DMS153 treated with DMSO at 0.1 percent for 48 hours (cell line): ENCODE results near the gene TMEM229A.
"Not testable (repeated sequence)": the region's sequence is repeated elsewhere in the genome, so short reads cannot be mapped to it uniquely, and the experiment has no call there.

Experiments used
- DNase-seq: peaks from one replicate; lab custom pipeline; 2025; ENCODE audit not compliant: unreplicated experiment; lab: John Stamatoyannopoulos, UW

TMEM229A gene

DNA sequence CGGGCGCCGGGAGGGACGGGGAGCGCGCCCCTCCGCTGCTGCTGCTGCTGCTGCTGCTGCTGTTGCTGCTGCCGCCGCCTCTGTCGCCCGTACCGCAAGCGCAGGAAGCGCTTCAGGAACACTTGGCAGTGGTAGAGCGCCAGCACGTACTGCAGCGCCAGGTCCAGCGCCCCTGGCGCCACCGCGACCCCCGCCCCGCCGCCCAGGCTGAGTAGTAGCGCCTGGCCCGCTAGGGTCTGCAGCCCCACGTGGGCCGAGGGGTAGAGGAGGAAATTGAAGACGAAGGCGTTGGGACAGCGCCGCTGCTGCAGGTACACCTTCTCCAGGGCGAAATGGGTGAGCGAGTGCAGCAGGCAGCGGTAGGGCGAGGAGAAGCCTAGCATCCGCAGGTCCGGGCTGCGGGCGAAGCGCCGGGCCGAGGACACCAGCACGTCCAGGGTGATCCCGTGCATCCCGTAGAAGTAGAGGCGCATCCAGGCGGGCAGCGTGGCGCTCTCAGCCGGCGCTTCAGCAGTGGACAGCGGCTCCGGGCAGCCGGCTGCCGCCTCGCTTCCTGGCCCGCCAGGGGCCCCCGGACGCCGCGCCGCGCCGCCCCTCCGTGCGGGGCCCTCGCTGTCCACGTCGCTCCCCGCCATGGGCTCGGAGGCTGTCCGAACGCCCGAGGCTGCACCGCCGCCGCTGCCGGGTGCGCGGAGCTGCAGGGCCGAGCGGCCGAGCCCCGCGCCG is at the start of gene TMEM229A:
Gene TMEM229A, minus strand, starts transcription at position 699 of the 726 bp plus-strand sequence. Its CDS starts 64 bp downstream, at position 635.
- peak; percentile 23 for DNase-seq

DNA sequence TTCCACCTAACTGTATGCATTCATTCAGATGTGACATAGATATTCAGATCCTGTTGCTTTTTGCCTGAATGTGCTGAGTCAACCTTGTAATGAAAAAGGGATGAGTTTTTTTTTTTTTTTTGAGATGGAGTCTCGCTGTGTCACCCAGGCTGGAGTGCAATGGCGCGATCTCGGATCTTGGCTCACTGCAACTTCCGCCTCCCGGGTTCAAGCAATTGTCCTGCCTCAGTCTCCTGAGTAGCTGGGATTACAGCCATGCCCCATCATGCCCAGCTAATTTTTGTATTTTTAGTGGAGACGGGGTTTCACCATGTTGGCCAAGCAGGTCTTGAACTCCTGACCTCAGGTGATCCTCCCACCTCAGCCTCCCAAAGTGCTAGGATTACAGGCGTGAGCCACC is 49.4 kb upstream of the TMEM229A start:
- DNase-seq, result not testable (repeated sequence)

DNA sequence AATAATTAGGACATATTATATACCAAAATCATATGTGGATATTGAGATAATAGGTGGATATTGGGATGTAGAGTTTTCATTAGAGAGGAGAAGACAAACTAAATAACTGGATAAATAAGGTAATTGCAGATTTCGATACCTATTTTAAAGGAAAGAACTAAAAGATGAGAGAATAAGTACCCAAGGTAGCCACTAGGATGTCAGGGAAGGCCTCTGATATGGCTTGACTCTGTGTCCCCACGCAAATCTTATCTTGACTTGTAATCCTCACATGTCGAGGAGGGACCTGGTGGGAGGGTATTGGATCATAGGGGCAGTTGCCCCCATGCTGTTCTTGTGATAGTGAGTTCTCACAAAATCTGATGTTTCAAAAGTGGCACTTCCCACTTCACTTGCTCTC is 44.7 kb upstream of the TMEM229A start:
- no peak for DNase-seq

DNA sequence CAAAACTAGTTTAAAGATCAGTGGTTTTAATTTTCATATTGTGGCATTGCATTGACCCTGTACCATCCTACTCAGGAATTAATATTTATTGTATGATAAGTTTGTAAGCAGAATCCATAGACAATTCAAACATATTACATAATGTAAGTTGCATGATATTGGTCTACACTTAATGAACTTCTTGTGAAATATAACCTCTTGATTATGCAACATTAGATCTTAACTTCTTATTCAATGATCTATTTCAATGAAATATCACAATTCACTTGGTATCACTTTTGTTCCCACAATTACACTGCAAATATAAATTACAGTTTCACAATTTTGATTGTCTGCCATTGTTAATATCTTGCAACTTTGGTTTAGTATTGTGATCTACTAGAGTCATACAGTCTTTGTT is 44.0 kb upstream of the TMEM229A start:
- no peak for DNase-seq

DNA sequence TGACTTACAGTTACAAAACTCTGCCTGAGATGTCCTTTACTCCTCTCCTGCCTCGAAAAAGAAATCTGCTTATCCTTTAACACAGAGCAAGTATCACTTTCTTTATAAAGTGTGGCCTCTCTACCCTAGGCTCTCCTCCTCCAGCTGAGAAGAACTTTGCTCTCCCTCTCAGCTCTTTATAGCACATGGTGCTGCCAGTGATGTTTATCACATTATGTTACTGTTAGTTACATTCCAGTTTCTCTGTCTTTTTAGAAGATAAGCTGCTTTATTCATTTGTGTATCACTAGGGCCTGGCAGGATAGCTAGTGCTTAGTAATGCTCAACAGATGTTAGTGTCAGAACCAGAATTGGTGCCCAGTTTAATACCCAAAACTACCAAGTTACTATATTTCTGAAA is 41.1 kb upstream of the TMEM229A start:
- DNase-seq, result no peak

DNA sequence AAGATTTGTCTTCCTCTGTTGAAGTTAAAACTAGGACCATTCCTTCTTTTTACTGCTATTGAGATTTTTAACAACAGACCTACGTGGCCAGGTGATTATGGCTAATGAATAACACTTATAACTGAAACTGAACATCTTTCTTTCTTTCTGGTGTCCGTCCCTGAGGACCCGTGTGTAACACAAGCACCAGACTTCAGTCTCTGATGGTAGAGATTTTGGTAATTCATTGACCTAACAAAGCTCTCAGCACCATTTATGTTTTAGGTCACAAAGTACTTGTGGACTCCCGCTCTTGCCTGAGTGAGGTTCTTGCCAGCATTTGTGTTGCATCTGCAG is 40.4 kb upstream of the TMEM229A start:
- no peak for DNase-seq

DNA sequence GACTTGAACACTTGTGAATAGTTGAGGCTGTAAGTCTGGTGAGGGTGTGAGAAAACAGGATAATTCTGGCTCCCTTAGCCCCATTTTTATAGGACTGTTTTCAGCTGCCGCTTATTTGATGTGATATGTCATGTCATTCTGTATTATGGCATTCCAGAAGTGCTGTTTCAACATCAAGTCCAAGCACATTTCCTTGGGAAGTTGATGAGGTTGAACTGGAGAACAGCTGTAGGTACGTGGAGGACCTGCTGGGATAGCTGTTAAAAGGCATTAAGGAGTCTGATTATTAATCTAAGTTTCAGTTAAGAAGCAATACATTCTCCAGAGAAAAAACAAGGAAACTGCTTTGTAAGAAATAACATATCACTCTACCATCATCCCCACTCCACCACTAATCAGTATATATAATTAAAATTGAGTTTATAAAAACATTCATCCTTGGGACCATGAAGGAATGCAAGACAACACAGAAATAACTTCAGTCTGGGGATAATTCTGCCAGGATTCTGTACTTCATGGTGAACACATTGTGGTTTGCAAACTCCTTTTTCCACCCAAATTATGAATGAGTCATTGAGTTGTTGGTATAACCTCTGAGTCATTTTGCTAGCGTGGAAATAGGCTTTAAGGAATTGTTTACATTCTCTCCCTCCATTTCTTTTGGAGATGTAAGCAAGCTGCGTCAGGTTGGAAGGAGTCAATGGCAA is 39.9 kb upstream of the TMEM229A start:
- DNase-seq, result no peak

DNA sequence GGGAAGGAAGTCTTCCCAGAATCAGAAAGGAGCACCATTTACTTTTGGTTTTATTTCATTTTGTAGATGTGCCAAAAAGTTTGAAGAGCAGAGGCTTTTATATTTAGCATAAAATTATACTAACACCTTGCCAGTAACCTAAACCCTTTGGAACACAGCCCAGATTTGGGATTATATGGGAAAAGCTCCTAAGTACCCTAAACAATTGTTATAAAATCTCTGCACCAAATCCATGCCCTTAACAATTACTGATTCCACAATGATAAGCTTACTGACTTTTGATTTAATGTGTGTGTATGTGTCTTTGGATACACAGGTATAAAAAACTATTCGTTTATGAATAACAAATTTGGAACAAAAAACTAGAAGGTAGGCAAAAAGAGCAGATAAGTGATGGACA is 39.0 kb upstream of the TMEM229A start:
- DNase-seq, result no peak

DNA sequence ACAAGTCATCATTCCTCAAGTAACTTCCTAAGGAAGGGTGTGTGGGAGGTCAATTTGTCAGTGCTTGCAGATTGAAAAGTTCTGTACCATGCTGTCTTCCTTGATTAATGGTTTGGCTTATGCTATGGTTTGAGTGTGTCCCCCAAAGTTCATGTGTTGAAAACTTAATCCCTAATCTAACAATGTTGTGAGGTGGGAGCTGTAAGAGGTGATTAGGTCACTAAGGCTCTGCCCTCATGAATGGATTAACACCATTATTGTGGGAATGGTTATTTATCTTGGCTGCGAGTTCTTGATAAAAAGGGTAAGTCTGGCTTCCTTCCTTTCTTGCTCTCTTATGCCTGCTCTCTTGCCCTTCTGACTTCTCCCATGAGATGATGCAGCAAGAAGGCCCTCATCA is 29.3 kb upstream of the TMEM229A start:
- DNase-seq, result no peak

DNA sequence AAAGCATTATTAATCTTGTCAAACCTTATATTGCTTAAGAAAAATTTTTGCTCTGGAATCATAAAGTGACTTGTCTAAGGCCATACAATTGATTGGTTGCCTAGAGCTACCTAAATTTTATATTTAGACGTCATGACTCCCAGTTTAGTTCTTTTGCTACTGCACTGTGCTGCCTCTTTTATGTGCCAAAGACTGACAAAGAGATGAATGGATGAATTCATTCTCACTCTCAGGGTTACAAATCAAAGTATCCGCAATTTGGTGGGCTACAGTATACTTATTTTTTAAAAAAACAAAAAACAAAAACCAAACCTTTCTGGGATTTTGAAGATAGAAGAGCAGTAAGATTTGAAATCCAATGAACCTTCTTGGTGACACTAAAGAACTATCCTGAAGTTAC is 27.7 kb upstream of the TMEM229A start:
- DNase-seq, result no peak

DNA sequence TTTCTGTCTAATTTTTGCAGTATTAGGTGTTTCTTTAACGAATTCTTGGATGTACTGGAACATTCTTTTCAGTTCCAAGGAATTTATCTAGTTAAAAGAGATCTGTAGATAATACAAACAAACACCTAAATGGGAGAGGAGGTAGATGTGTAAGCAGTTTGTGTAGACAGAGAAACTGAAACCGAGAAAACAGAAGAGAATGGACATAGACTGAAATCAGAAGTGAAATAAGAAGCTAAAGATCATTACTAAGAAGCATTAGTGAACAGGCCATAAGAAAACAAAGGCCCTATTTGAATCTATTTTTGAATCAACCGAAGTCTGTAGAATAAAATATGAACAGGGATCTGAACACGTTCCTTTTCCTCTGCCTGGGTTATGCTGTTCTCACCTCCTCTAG is 26.5 kb upstream of the TMEM229A start:
- no peak for DNase-seq

DNA sequence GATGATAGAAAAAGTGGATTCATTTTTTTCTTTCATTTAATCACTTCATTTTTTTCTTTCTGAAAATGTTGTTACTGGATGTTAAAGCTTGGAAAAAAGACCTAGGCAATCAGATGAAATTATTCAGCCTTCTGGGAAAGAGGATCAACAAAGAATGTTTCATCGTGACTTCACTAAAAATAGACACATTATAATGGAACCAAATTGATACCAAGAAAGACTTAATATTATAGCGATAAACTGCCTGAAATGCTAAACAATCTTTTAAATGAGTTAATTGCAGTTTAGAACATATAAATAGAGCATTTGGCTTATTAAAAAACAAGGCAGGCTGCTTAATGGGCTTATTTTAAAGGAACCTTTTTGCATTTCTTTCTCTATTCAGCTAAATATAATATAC is 25.6 kb upstream of the TMEM229A start:
- no peak for DNase-seq

DNA sequence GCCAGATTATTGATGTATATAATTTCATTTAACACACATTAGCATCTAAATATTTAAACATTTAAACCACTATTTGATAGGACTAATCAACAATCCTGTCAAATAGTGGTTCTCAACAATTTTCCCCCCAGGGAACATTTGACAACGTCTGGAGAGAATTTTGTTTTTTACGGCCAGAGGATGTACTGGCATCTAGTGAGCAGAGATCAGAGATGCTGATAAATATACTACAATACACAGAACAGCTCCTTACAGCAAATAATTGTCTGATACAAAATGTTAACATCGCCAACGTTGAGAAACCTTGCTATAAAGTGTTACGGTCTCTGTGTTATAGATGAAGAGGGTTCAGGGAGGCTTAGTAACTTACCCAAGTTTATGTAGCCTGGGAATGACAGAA is 25.0 kb upstream of the TMEM229A start:
- DNase-seq, result no peak

DNA sequence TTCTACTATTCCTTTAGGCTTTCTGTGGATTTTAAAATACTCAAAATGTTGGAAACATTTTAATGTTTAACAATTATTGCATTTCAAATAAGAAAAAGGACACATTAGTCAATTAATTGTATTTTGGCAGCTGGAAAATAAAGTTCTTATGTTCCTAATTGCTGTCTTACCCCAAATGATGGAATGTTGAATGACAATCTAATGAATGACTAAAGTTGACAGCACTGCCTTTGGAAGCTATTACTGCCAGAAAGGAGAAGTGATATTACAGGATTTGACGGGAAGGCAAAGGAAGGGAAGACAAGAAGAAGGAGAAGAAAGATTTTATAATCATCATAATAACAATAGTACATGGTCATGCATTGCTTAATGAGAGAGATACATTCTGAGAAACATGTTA is 23.4 kb upstream of the TMEM229A start:
- DNase-seq, result no peak

DNA sequence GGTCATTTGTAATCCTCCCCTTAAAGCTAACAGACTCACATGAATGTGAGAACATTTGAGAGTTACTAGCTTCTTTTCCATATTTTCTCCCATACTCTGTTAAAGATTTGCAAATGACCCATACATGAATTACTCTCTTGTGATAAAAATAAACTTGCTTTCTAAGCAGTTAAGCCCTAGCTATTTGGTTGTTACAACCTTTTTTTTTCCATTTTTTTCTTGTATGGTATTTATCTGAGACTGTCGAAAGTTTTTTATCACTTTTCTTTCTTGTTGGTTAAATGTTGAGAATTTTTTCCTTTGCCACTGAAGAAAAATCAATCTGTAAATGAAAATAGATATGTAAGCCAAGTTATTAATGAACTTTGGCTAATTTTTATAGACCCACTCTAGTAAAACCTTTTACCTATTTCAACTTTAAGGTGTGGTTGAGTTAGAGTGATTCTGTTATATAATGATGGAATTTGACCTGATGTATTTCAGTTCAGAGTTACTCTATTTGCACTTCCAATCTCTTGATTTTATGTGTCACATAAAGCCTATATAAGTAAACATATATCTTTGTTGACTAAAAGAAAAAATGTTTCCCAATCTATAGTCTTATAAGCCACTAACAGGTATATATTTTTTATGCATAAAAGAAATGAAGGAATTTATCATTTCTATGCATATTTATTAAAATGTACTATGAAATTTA is 19.0 kb upstream of the TMEM229A start:
- DNase-seq, result no peak

DNA sequence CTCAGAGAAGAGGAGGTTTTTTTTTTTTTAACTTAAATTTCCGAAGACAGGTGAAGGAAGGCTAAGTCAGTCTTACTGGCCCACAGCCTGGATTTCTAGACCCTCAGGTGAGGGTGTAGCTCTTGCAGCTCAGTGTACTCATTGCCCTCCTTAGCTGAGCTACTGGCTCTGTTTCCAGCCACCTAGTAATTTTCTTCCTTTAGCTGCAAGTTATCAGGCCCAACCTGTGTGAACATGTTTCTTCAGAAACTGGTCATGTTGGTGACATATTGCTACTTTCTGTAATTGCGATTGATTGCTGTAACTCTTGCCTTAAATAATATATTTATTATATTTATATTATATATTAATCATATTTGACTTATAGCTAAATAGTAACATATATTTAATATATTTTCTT is 10.0 kb upstream of the TMEM229A start:
- no peak for DNase-seq

DNA sequence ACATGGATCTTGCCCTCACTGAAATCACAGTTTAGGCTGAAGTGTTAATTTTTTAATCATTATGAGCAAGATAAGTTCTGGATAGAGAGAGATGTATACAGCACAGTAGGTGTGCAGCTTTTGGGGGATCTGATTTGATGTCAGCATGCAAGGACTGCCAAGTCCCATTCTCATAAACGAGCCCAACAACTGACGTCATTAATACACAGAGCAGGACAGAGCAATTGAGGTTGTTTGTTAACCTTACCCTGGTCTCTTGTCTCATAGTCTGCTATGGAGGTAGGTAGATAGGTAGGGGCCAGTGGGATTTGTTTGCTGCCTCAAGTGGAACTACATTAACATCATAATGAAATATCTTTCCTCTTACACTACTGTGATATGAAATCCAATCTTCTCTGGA is 8.6 kb upstream of the TMEM229A start:
- DNase-seq, result no peak

DNA sequence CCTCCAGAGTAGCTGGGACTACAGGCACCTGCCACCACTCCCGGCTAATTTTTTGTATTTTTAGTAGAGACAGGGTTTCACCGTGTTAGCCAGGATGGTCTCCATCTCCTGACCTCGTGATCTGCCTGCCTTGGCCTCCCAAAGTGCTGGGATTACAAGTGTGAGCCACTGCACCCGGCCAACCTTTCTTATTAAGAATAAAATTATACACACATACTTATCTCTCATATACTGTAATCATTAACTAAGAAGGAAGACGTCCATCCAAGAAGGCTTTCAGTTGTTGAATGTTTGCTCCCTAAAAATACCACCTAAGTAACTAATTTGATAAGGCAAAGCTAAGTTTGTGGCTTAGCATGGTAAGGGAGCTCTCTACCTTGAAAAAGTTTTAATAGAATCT is 5.0 kb upstream of the TMEM229A start:
- DNase-seq, result not testable (repeated sequence)

DNA sequence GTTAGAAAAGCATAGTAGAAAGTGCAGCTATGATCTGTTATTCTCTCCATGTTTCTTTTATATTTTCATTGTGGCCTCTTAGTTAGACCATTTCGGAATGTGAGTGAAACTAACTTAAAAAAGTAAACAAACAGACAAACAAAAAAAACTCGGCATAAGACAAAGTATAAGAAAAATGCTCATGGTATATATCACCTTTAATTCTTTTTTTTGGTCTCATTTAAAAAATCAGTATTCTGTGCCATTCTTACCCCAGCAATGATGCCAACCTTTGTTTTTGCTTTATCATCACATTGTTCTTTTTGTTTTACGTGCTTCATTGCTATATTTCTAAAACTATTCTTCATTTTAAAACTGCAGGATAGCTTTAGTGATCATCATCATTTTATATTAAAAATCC is 2.8 kb upstream of the TMEM229A start:
- DNase-seq, result no peak

DNA sequence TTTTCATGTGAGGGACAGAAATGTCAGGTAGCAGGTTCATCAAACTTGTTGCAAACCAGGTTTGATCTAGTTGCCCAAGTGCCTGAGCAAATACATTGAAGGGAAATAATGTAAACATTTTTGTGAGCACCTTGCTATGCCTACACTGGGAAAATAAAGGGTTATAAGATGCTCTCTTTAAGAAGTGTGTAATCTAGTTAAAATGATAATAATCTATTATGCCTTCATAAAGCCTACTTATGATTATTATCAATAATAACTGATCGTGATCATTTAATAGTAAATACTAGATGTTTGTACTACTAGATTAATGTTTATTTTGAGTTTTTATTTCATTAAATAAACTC is 1.9 kb upstream of the TMEM229A start:
- DNase-seq, result no peak

DNA sequence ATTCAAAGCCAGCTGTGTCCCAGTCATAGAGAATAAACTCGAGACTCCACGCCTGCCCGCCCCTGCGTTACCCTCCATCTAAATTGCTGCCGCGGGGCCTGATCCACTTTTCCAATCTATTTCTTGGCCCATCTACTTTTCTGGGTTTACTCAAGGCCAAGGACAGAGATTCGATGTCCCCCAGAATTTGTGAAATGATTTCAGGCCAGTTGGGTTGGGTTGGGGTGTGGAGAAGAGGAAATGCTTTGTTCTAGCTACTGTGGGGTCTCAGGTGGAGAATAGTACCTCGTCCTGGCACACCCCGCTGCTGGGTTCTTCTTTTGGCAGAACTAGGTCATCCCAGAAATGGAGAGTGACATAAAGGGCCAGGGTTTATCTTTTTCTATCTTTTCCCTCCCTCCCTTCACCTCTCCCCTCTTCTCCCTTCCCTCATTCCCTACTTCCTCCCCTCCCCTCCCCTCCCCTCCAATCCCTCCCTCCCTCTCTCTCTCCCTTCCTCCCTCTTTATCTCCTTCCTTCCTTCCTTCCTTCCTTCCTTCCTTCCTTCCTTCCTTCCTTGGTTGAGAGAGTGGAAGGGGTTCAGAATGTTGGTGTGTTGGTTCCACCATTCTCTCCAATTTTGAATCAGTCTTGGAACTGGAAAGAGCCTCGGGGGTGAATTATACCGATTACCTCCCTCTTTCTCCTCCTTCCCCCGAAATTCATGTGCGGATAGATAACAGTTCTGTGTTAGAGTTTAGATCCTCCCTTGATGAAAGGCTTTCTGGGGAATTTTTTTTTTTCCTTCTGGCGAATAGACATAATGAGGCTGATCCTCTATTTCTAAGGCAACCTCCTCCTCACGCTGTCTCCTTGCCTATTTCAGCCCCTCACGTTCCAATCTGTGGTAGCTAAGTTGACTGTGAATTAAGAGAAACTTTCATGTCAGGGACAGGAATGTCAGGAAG is 1.2 kb upstream of the TMEM229A start:
- no peak for DNase-seq
